WTC11 (cell line): ENCODE results near the gene SLIT1. TPM values are rescaled to one million over a fixed set of nuclear protein-coding genes. Genes with fewer than 3 reads are reported as not detected.

Experiments
- ATAC-seq: fragments of 200-7000 bp; cut with Tn5 transposase; 2 replicates; pipeline ENCODE4 v1.10.0; 2021; ENCODE audit warnings: mild to moderate bottlenecking, moderate library complexity
- CTCF ChIA-PET: fragments of 300-600 bp; sonication (Branson Sonifier 250); formaldehyde crosslinking; loops from one replicate; lab custom pipeline; 2021; ENCODE audit warnings: antibody characterized with exemption; lab: Charles Lee
- POLR2A ChIA-PET: fragments of 350-600 bp; sonication (Branson Sonifier 250); formaldehyde crosslinking; loops from one replicate; lab custom pipeline; 2021; ENCODE audit warnings: antibody characterized with exemption; lab: Charles Lee
- DNase-seq: peaks from one replicate; pipeline ENCODE4 v3.0.0; 2021; ENCODE audit warnings: low spot score
- H3K27ac Mint-ChIP-seq: 2 replicates; pipeline ENCODE4 v1.8.0; 2021; ENCODE audit warnings: mixed read lengths
- H3K27me3 Mint-ChIP-seq: 2 replicates; pipeline ENCODE4 v1.8.0; 2021; ENCODE audit warnings: low read depth, mild to moderate bottlenecking, moderate library complexity, mixed read lengths
- H3K36me3 Mint-ChIP-seq: 2 replicates; pipeline ENCODE4 v1.8.0; 2021; ENCODE audit warnings: mixed read lengths
- H3K4me1 Mint-ChIP-seq: 2 replicates; pipeline ENCODE4 v1.8.0; 2022; ENCODE audit warnings: mixed read lengths
- H3K4me3 Mint-ChIP-seq: 2 replicates; pipeline ENCODE4 v1.8.0; 2021; ENCODE audit warnings: mild to moderate bottlenecking, moderate library complexity, mixed read lengths
- H3K9me3 Mint-ChIP-seq: 2 replicates; pipeline ENCODE4 v1.8.0; 2021; ENCODE audit warnings: mixed read lengths
- ARID4B ChIP-seq: sonication (generic); formaldehyde crosslinking; IDR thresholded peaks from 2 replicates; pipeline ENCODE4 v1.8.0; 2023; ENCODE audit warnings: missing genetic modification reagents, mild to moderate bottlenecking, borderline replicate concordance
- E2F5 ChIP-seq: sonication (generic); formaldehyde crosslinking; IDR thresholded peaks from 2 replicates; pipeline ENCODE4 v1.8.1; 2022; ENCODE audit warnings: mild to moderate bottlenecking, moderate library complexity, missing genetic modification reagents
- FOXP4 ChIP-seq: sonication (generic); formaldehyde crosslinking; IDR thresholded peaks from 2 replicates; pipeline ENCODE4 v1.8.0; 2022; ENCODE audit warnings: mild to moderate bottlenecking, missing genetic modification reagents
- GABPB1 ChIP-seq: sonication (generic); formaldehyde crosslinking; IDR thresholded peaks from 2 replicates; pipeline ENCODE4 v1.8.1; 2023; ENCODE audit warnings: mild to moderate bottlenecking, missing genetic modification reagents
- HMGA2 ChIP-seq: fragments of 250-450 bp; sonication (Bioruptor Pico); IDR thresholded peaks from 2 replicates; pipeline ENCODE4 v1.4.0; 2021; ENCODE audit warnings: mild to moderate bottlenecking, moderate library complexity
- JUN ChIP-seq: sonication (generic); formaldehyde crosslinking; IDR thresholded peaks from 2 replicates; pipeline ENCODE4 v1.8.0; 2023; ENCODE audit warnings: mild to moderate bottlenecking, missing genetic modification reagents
- NR2C2 ChIP-seq: sonication (generic); formaldehyde crosslinking; IDR thresholded peaks from 2 replicates; pipeline ENCODE4 v1.8.0; 2022; ENCODE audit warnings: mild to moderate bottlenecking, missing genetic modification reagents
- PRDM15 ChIP-seq: sonication (generic); formaldehyde crosslinking; IDR thresholded peaks from 2 replicates; pipeline ENCODE4 v1.8.0; 2022; ENCODE audit warnings: missing genetic modification reagents
- RELA ChIP-seq: sonication (generic); formaldehyde crosslinking; IDR thresholded peaks from 2 replicates; pipeline ENCODE4 v1.8.1; 2022; ENCODE audit warnings: missing genetic modification reagents, mild to moderate bottlenecking, borderline replicate concordance
- SOX15 ChIP-seq: fragments of 250-450 bp; sonication (Bioruptor Pico); IDR thresholded peaks from 2 replicates; pipeline ENCODE4 v1.9.0; 2021; ENCODE audit warnings: mild to moderate bottlenecking
- TCF7 ChIP-seq: sonication (generic); formaldehyde crosslinking; IDR thresholded peaks from 2 replicates; pipeline ENCODE4 v1.8.0; 2022; ENCODE audit warnings: mild to moderate bottlenecking, low read depth, missing genetic modification reagents, moderate library complexity
- TEAD1 ChIP-seq: sonication (generic); formaldehyde crosslinking; IDR thresholded peaks from 2 replicates; pipeline ENCODE4 v1.8.0; 2022; ENCODE audit warnings: mild to moderate bottlenecking, missing genetic modification reagents
- ZNF121 ChIP-seq: sonication (generic); formaldehyde crosslinking; IDR thresholded peaks from 2 replicates; pipeline ENCODE4 v1.8.0; 2023; ENCODE audit warnings: missing genetic modification reagents
- ZNF512 ChIP-seq: sonication (generic); formaldehyde crosslinking; IDR thresholded peaks from 2 replicates; pipeline ENCODE4 v1.8.1; 2022; ENCODE audit warnings: missing genetic modification reagents, borderline replicate concordance
- total RNA-seq: library from RNA; stranded (reverse); gene quantifications from 3 replicates; pipeline ENCODE4 v1.2.3, GENCODE V29; 2021

SLIT1 gene
- total RNA-seq, 1 experiment from 2014 or later = 1.6 TPM

- H3K4me1 Mint-ChIP-seq = peaks cover 9% of the 10 kb centered on the region
- no peaks in the 10 kb centered on the region for H3K27me3 Mint-ChIP-seq
- H3K27ac Mint-ChIP-seq = no peak overlapping the region
- CTCF ChIA-PET = interaction anchor here (0.6 to 1.4 kb wide), 5 partner anchors 10 to 152 kb away, joined by 3 to 7 read pairs (median 4); no protein-coding TSS in a partner anchor
- no peak for ATAC-seq
- no peak for DNase-seq
- POLR2A ChIA-PET = no interaction called here
- H3K4me3 Mint-ChIP-seq = no peak overlapping the region
- TF ChIP-seq NR2C2 (CRISPR knock-in tag) (no peak), PRDM15 (CRISPR knock-in tag) (no peak), FOXP4 (CRISPR knock-in tag) (no peak), RELA (CRISPR knock-in tag) (no peak)
- peaks cover 8% of the 10 kb centered on the region for H3K36me3 Mint-ChIP-seq
- H3K9me3 Mint-ChIP-seq = no peaks in the 10 kb centered on the region
Observed at GRCh38 chr10:97224483-97225435, 39.0 kb upstream of the SLIT1 start.

- Mint-ChIP-seq H3K36me3 (peaks cover 8% of the 10 kb centered on the region; the same call in 1 of the 2 replicates), H3K27me3 (no peaks in the 10 kb centered on the region), H3K9me3 (no peaks in the 10 kb centered on the region)
- no peak for TF ChIP-seq TCF7 (CRISPR knock-in tag)
- TF ChIP-seq TEAD1 = no peak
- no peak for TF ChIP-seq RELA (CRISPR knock-in tag)
- no peak for TF ChIP-seq JUN (CRISPR knock-in tag)
- TF ChIP-seq ARID4B (CRISPR knock-in tag) = no peak
- TF ChIP-seq ZNF121 (CRISPR knock-in tag) = no peak
- TF ChIP-seq SOX15 = no peak
- TF ChIP-seq HMGA2 (CRISPR knock-in tag) = no peak
- no peak for TF ChIP-seq GABPB1 (CRISPR knock-in tag)
- TF ChIP-seq E2F5 (CRISPR knock-in tag) = no peak
- no peak for TF ChIP-seq ZNF512
- TF ChIP-seq, all 79 proteins: peak for 0
- DNase-seq (peak; percentile 54), ATAC-seq (peak; percentile 99)
- CTCF ChIA-PET = interaction anchor here (0.6 to 5.5 kb wide), 9 partner anchors 12 to 197 kb away, joined by 3 to 32 read pairs (median 7); no protein-coding TSS in a partner anchor
- no peak overlapping the region for H3K27ac Mint-ChIP-seq
- POLR2A ChIA-PET = no interaction called here
- H3K4me3 Mint-ChIP-seq = no peak overlapping the region
- peaks cover 9% of the 10 kb centered on the region for H3K4me1 Mint-ChIP-seq
Observed at GRCh38 chr10:97222326-97222961, 36.7 kb upstream of the SLIT1 start.
